Measurements from ENCODE around the gene PGM1. TPM values are rescaled to one million over a fixed set of nuclear protein-coding genes. Genes with fewer than 3 reads are reported as not detected.

The PGM1 gene
- total RNA-seq, 1 donor from 2014 or later: 53.9 TPM

GRCh38 chr1:63662056-63662836 is 69.0 kb downstream of the PGM1 start:
- no peak overlapping the region for H3K27ac ChIP-seq
- TF ChIP-seq CTCF (IDR thresholded peaks at IDR 0.05): no peak
- H3K9me3 ChIP-seq: no peaks in the 10 kb centered on the region
- intact Hi-C loops (cut with DNase I): no loop called here
- peaks cover 6% of the 10 kb centered on the region for H3K36me3 ChIP-seq
- peak; percentile 23 for ATAC-seq
- H3K27me3 ChIP-seq: no peaks in the 10 kb centered on the region
- H3K4me3 ChIP-seq: no peak overlapping the region
- DNase-seq: no peak
- no peaks in the 10 kb centered on the region for H3K4me1 ChIP-seq

GRCh38 chr1:63662841-63663240 is 69.6 kb downstream of the PGM1 start:
- peak; percentile 13 for ATAC-seq
- no peak overlapping the region for H3K27ac ChIP-seq
- no peak for TF ChIP-seq CTCF (IDR thresholded peaks at IDR 0.05)
- H3K27me3 ChIP-seq: no peaks in the 10 kb centered on the region
- no peaks in the 10 kb centered on the region for H3K9me3 ChIP-seq
- intact Hi-C loops (cut with DNase I): no loop called here
- H3K4me1 ChIP-seq: no peaks in the 10 kb centered on the region
- H3K4me3 ChIP-seq: no peak overlapping the region
- H3K36me3 ChIP-seq: peaks cover 6% of the 10 kb centered on the region
- no peak for DNase-seq

GRCh38 chr1:63663301-63663700 is 70.1 kb downstream of the PGM1 start:
- DNase-seq: no peak
- Histone ChIP-seq H3K9me3 (no peaks in the 10 kb centered on the region), H3K27ac (no peak overlapping the region), H3K27me3 (no peaks in the 10 kb centered on the region), H3K4me1 (no peaks in the 10 kb centered on the region), H3K4me3 (no peak overlapping the region), H3K36me3 (peaks cover 6% of the 10 kb centered on the region)
- no peak for TF ChIP-seq CTCF (IDR thresholded peaks at IDR 0.05)
- ATAC-seq: no peak
- intact Hi-C loops (cut with DNase I): no loop called here

- no peak for TF ChIP-seq CTCF (IDR thresholded peaks at IDR 0.05)
- DNase-seq: no peak
- ATAC-seq: no peak
- H3K4me3 ChIP-seq: no peak overlapping the region
- H3K27me3 ChIP-seq: no peaks in the 10 kb centered on the region
- peaks cover 6% of the 10 kb centered on the region for H3K36me3 ChIP-seq
- no peak overlapping the region for H3K27ac ChIP-seq
- intact Hi-C loops (cut with DNase I): no loop called here
- no peaks in the 10 kb centered on the region for H3K4me1 ChIP-seq
- H3K9me3 ChIP-seq: no peaks in the 10 kb centered on the region
Measured at GRCh38 chr1:63663873-63664272, 70.7 kb downstream of the PGM1 start.

GRCh38 chr1:63664742-63665141 is 71.5 kb downstream of the PGM1 start:
- Histone ChIP-seq H3K4me1 (no peaks in the 10 kb centered on the region), H3K36me3 (peaks cover 3% of the 10 kb centered on the region), H3K4me3 (no peak overlapping the region), H3K27ac (no peak overlapping the region), H3K9me3 (no peaks in the 10 kb centered on the region), H3K27me3 (no peaks in the 10 kb centered on the region)
- TF ChIP-seq CTCF (IDR thresholded peaks at IDR 0.05): no peak
- no peak for ATAC-seq
- intact Hi-C loops (cut with DNase I): no loop called here
- DNase-seq: no peak

Data from upper lobe of right lung (tissue), 1 donor.